ENCODE data around the gene CCDC80.

Gene CCDC80

GRCh38 chr3:112607863-112608262 lies 33.1 kb downstream of the CCDC80 start:
- H3K4me3 ChIP-seq (ENCODE audit: low read depth, low read length, poor library complexity, severe bottlenecking): no peak overlapping the region
- no peak overlapping the region for H3K27ac ChIP-seq (ENCODE audit: low read depth, low read length, poor library complexity, severe bottlenecking)
- H3K79me2 ChIP-seq (ENCODE audit: insufficient read depth, low read length): no peaks in the 10 kb centered on the region
- no peak overlapping the region for H2AFZ ChIP-seq (ENCODE audit: low read length)
- H3K9ac ChIP-seq (ENCODE audit: low read length): no peak overlapping the region
- H3K27me3 ChIP-seq (ENCODE audit: insufficient read depth, low read length): no peaks in the 10 kb centered on the region
- no peaks in the 10 kb centered on the region for H3K9me2 ChIP-seq (ENCODE audit: low read depth, low read length)
- TF ChIP-seq, protein P1, sequence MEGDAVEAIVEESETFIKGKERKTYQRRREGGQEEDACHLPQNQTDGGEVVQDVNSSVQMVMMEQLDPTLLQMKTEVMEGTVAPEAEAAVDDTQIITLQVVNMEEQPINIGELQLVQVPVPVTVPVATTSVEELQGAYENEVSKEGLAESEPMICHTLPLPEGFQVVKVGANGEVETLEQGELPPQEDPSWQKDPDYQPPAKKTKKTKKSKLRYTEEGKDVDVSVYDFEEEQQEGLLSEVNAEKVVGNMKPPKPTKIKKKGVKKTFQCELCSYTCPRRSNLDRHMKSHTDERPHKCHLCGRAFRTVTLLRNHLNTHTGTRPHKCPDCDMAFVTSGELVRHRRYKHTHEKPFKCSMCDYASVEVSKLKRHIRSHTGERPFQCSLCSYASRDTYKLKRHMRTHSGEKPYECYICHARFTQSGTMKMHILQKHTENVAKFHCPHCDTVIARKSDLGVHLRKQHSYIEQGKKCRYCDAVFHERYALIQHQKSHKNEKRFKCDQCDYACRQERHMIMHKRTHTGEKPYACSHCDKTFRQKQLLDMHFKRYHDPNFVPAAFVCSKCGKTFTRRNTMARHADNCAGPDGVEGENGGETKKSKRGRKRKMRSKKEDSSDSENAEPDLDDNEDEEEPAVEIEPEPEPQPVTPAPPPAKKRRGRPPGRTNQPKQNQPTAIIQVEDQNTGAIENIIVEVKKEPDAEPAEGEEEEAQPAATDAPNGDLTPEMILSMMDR (IDR thresholded peaks at IDR 0.05; ENCODE audit: low read length): no peak
- TF ChIP-seq EZH2 (IDR thresholded peaks at IDR 0.05; ENCODE audit: borderline replicate concordance, low read length): no peak
- no peak overlapping the region for H3K4me2 ChIP-seq (ENCODE audit: low read length)
- no peaks in the 10 kb centered on the region for H3F3A ChIP-seq (ENCODE audit: insufficient read depth, low read length)
- no peaks in the 10 kb centered on the region for H3K36me3 ChIP-seq (ENCODE audit: insufficient read depth, low read length)
- H3K9me3 ChIP-seq (ENCODE audit: low read length): no peaks in the 10 kb centered on the region
- no peaks in the 10 kb centered on the region for H3K4me1 ChIP-seq (ENCODE audit: insufficient read depth, low read length, severe bottlenecking)
- H4K20me1 ChIP-seq (ENCODE audit: insufficient read depth, low read length): no peaks in the 10 kb centered on the region

GRCh38 chr3:112606098-112606497 lies 34.8 kb downstream of the CCDC80 start:
- H3F3A ChIP-seq (ENCODE audit: insufficient read depth, low read length): no peaks in the 10 kb centered on the region
- H3K4me3 ChIP-seq (ENCODE audit: low read depth, low read length, poor library complexity, severe bottlenecking): no peak overlapping the region
- no peaks in the 10 kb centered on the region for H3K79me2 ChIP-seq (ENCODE audit: insufficient read depth, low read length)
- H3K27me3 ChIP-seq (ENCODE audit: insufficient read depth, low read length): no peaks in the 10 kb centered on the region
- H3K9me3 ChIP-seq (ENCODE audit: low read length): no peaks in the 10 kb centered on the region
- no peaks in the 10 kb centered on the region for H4K20me1 ChIP-seq (ENCODE audit: insufficient read depth, low read length)
- TF ChIP-seq, protein P1 (IDR thresholded peaks at IDR 0.05; ENCODE audit: low read length): no peak
- no peak overlapping the region for H3K9ac ChIP-seq (ENCODE audit: low read length)
- H3K4me2 ChIP-seq (ENCODE audit: low read length): no peak overlapping the region
- H3K4me1 ChIP-seq (ENCODE audit: insufficient read depth, low read length, severe bottlenecking): no peaks in the 10 kb centered on the region
- no peaks in the 10 kb centered on the region for H3K36me3 ChIP-seq (ENCODE audit: insufficient read depth, low read length)
- no peak overlapping the region for H2AFZ ChIP-seq (ENCODE audit: low read length)
- no peaks in the 10 kb centered on the region for H3K9me2 ChIP-seq (ENCODE audit: low read depth, low read length)
- no peak overlapping the region for H3K27ac ChIP-seq (ENCODE audit: low read depth, low read length, poor library complexity, severe bottlenecking)

DNA sequence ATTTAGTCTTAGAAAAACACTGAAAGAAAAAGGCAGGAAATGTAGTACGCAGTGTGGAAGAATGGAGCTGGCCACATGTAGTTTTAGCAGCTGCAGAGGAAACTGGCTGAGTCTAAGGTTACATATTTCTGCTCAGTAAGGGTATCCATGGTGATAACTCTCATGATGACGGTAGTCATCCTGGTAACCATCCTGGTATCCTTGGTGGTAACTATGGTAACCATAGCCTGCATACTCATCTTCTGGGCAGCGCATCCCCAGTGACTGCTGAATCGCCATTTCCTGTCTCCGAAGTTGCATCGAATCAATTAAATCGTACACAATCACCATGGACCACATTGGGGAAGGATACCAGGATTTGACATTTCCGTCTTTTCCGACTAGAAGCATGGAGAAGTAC lies 35.7 kb downstream of the CCDC80 start:
- Histone ChIP-seq H3K9ac (ENCODE audit: low read length) (no peak overlapping the region), H2AFZ (ENCODE audit: low read length) (no peak overlapping the region), H3K27me3 (ENCODE audit: insufficient read depth, low read length) (no peaks in the 10 kb centered on the region), H3K36me3 (ENCODE audit: insufficient read depth, low read length) (no peaks in the 10 kb centered on the region), H3K9me2 (ENCODE audit: low read depth, low read length) (no peaks in the 10 kb centered on the region), H4K20me1 (ENCODE audit: insufficient read depth, low read length) (no peaks in the 10 kb centered on the region), H3K4me2 (ENCODE audit: low read length) (no peak overlapping the region), H3K27ac (ENCODE audit: low read depth, low read length, poor library complexity, severe bottlenecking) (no peak overlapping the region), H3K79me2 (ENCODE audit: insufficient read depth, low read length) (no peaks in the 10 kb centered on the region), H3K4me3 (ENCODE audit: low read depth, low read length, poor library complexity, severe bottlenecking) (no peak overlapping the region), H3F3A (ENCODE audit: insufficient read depth, low read length) (no peaks in the 10 kb centered on the region), H3K9me3 (ENCODE audit: low read length) (no peaks in the 10 kb centered on the region), H3K4me1 (ENCODE audit: insufficient read depth, low read length, severe bottlenecking) (no peaks in the 10 kb centered on the region)
- TF ChIP-seq EZH2 (IDR thresholded peaks at IDR 0.05; ENCODE audit: borderline replicate concordance, low read length): no peak
- TF ChIP-seq, protein P1 (IDR thresholded peaks at IDR 0.05; ENCODE audit: low read length): no peak

Measured in OCI-LY1 (cell line).